ENCODE results near the gene DCXR. TPM values are rescaled to one million over a fixed set of nuclear protein-coding genes. Genes with fewer than 3 reads are reported as not detected.

The DCXR gene
- total and polyA plus RNA-seq, 2 of the 13 experiments (the other 11 are each of a cell fraction or from before 2014, with no cell fraction given) = 287 to 311 TPM

GRCh38 chr17:81993729-81994592 is 43.5 kb downstream of the DCXR start:
- no peaks in the 10 kb centered on the region for H3K9me3 ChIP-seq (ENCODE audit: low read length)
- peak overlapping the region; percentile 28 to 80 (median 55); a peak in 5 of 6 replicates for H3K4me3 ChIP-seq (replicated peaks in 1 of 3; ENCODE audit: insufficient read depth in 1 of 3, low read depth in 2 of 3, low read length in 3 of 3)
- WGBS (ENCODE audit: low lambda C conversion rate) = 14% methylated on average over 27 of the region's 37 CpGs
- DNase-seq (ENCODE audit: low spot score) (peak; percentile 85), ATAC-seq (peak; percentile 0), FAIRE-seq (no peak)
- intact Hi-C loops (cut with micrococcal nuclease; ENCODE audit: unreplicated experiment) = loop anchor here (2.0 kb wide), 1 partner anchor 33 kb away; the partner anchor contains the start of gene NOTUM
- POLR2A ChIA-PET = interaction anchor here (0.9 to 16.1 kb wide), 19 partner anchors 10 to 266 kb away, joined by 3 to 470 read pairs (median 12); partner anchors contain the start of genes ASPSCR1, CENPX, DCXR and LRRC45
- no TSS peak for BruUV-seq (replicated peaks)
- H4K20me1 ChIP-seq (ENCODE audit: insufficient read depth, low read length) = no peaks in the 10 kb centered on the region
- H3K4me1 ChIP-seq (ENCODE audit: insufficient read depth, low read length) = peaks cover 92% of the 10 kb centered on the region
- peak overlapping the region; percentile 96 for H3K9ac ChIP-seq (ENCODE audit: insufficient read depth, low read depth, low read length)
- CTCF ChIA-PET (ENCODE audit: low intra/inter-chr PET ratio, low total read pairs) = interaction anchor here (1.0 to 5.6 kb wide), 2 partner anchors 15 to 34 kb away, joined by 3 to 73 read pairs; partner anchors contain the start of gene NOTUM
- peaks cover 65% of the 10 kb centered on the region for H3K79me2 ChIP-seq (ENCODE audit: insufficient read depth, low read length)
- no peak overlapping the region for H2AFZ ChIP-seq (ENCODE audit: low read length)
- peaks cover 0 to 3% of the 10 kb centered on the region in 2 experiments; a peak in 1 of 5 replicates for H3K36me3 ChIP-seq (replicated peaks in 1 of 2; ENCODE audit: control insufficient read depth in 1 of 2, insufficient read depth in 2 of 2, low read length in 2 of 2)
- in situ Hi-C loops (cut with HindIII; ENCODE audit: extremely low pct_ligation_motif_present, low pct_unique_long_range_greater_than_20kb) = no loop called here
- peak overlapping the region; percentile 97 for H3K27ac ChIP-seq (ENCODE audit: extremely low read length, insufficient read depth, low read length)
- no peaks in the 10 kb centered on the region for H3K27me3 ChIP-seq (ENCODE audit: control insufficient read depth in 1 of 2, insufficient read depth in 2 of 2, low read length in 2 of 2)
- peak overlapping the region; percentile 99 for H3K4me2 ChIP-seq (ENCODE audit: low read depth, low read length)
- 0 out of 2 replicates have a peak, but pooled peaks have one; percentile 19 for TF ChIP-seq ZNF724P (CRISPR knock-in tag; IDR thresholded peaks at IDR 0.05; ENCODE audit: borderline replicate concordance)
- TF ChIP-seq ZNF281 (CRISPR knock-in tag; IDR thresholded peaks at IDR 0.05; ENCODE audit: borderline replicate concordance) = peak; percentile 12; the same call in 1 of the 2 replicates
- TF ChIP-seq ZNF607 (CRISPR knock-in tag; IDR thresholded peaks at IDR 0.05; ENCODE audit: borderline replicate concordance) = peak; percentile 74; the same call in 1 of the 2 replicates
- TF ChIP-seq ONECUT2 (CRISPR knock-in tag; IDR thresholded peaks at IDR 0.05) = no peak
- 0 out of 2 replicates have a peak, but pooled peaks have one; percentile 14 for TF ChIP-seq RFXANK (CRISPR knock-in tag; IDR thresholded peaks at IDR 0.05)
- peak; percentile 57 for TF ChIP-seq HES4 (CRISPR knock-in tag; IDR thresholded peaks at IDR 0.05; ENCODE audit: borderline replicate concordance)
- no peak for TF ChIP-seq GATA4 (IDR thresholded peaks at IDR 0.05; ENCODE audit: borderline replicate concordance, low read depth)
- TF ChIP-seq SAP130 (CRISPR knock-in tag; IDR thresholded peaks at IDR 0.05; ENCODE audit: low read depth) = peak; percentile 46
- peak; percentile 31; the same call in 1 of the 2 replicates for TF ChIP-seq ZSCAN31 (CRISPR knock-in tag; IDR thresholded peaks at IDR 0.05; ENCODE audit: low read depth)
- peak; percentile 71; the same call in 1 of the 2 replicates for TF ChIP-seq ZNF235 (CRISPR knock-in tag; IDR thresholded peaks at IDR 0.05; ENCODE audit: borderline replicate concordance)
- peak; percentile 87 for TF ChIP-seq CHCHD3 (CRISPR knock-in tag; IDR thresholded peaks at IDR 0.05)
- TF ChIP-seq MATR3 (CRISPR knock-in tag; IDR thresholded peaks at IDR 0.05) = no peak
- peak; percentile 77 for TF ChIP-seq ZNF430 (CRISPR knock-in tag; IDR thresholded peaks at IDR 0.05)
- TF ChIP-seq ZNF660 (CRISPR knock-in tag; IDR thresholded peaks at IDR 0.05; ENCODE audit: borderline replicate concordance, low read depth) = peak; percentile 39
- TF ChIP-seq ZNF777 (CRISPR knock-in tag; IDR thresholded peaks at IDR 0.05) = peak; percentile 52; the same call in 1 of the 2 replicates
- TF ChIP-seq, protein P1, sequence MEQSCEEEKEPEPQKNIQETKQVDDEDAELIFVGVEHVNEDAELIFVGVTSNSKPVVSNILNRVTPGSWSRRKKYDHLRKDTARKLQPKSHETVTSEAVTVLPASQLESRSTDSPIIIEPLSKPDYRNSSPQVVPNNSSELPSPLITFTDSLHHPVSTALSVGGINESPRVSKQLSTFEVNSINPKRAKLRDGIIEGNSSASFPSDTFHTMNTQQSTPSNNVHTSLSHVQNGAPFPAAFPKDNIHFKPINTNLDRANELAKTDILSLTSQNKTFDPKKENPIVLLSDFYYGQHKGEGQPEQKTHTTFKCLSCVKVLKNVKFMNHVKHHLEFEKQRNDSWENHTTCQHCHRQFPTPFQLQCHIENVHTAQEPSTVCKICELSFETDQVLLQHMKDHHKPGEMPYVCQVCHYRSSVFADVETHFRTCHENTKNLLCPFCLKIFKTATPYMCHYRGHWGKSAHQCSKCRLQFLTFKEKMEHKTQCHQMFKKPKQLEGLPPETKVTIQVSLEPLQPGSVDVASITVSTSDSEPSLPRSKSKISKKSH (CRISPR knock-in tag; IDR thresholded peaks at IDR 0.05; ENCODE audit: borderline replicate concordance) = peak; percentile 78; the same call in 1 of the 2 replicates
- TF ChIP-seq ZNF670 (CRISPR knock-in tag; IDR thresholded peaks at IDR 0.05; ENCODE audit: borderline replicate concordance) = 0 out of 2 replicates have a peak, but pooled peaks have one; percentile 26
- TF ChIP-seq TGIF2 (CRISPR knock-in tag; IDR thresholded peaks at IDR 0.05) = peak; percentile 67; the same call in 1 of the 2 replicates
- peak; percentile 97; the same call in 1 of the 2 replicates for TF ChIP-seq SAFB2 (CRISPR knock-in tag; IDR thresholded peaks at IDR 0.05; ENCODE audit: borderline replicate concordance, low read depth)
